Sigmoid colon (tissue), 7 donors: Measurements from ENCODE around the gene GLTP. TPM values are rescaled to one million over a fixed set of nuclear protein-coding genes. Genes with fewer than 3 reads are reported as not detected.
"Not testable (repeated sequence)": the region's sequence is repeated elsewhere in the genome, so short reads cannot be mapped to it uniquely, and the experiment has no call there.

Experiments
- DNase-seq: peaks from one replicate; pipeline ENCODE4 v3.0.0-alpha.2; 2019
- H3K27ac ChIP-seq, 4 donors: fragments of 200-600 bp; sonication (generic); one replicate each; pipeline ENCODE4 v1.5.1; 2016 to 2019; ENCODE audit warnings: mild to moderate bottlenecking in 1 of 4
- H3K27me3 ChIP-seq, 3 donors: fragments of 200-600 bp; sonication (generic); one replicate each; pipeline ENCODE4 v1.5.1; 2019; ENCODE audit warnings: mild to moderate bottlenecking in 1 of 3
- H3K36me3 ChIP-seq, 4 donors: fragments of 200-600 bp; sonication (generic); one replicate each; pipeline ENCODE4 v1.5.1; 2016 to 2019
- H3K4me1 ChIP-seq, 4 donors: fragments of 200-600 bp; sonication (generic); one replicate each; pipeline ENCODE4 v1.5.1; 2017 to 2019
- H3K4me3 ChIP-seq, 4 donors: fragments of 200-600 bp; sonication (generic); one replicate each; pipeline ENCODE4 v1.5.1; 2017 to 2019; ENCODE audit warnings: mild to moderate bottlenecking in 2 of 4, moderate library complexity in 1 of 4
- H3K9me3 ChIP-seq, 4 donors: fragments of 200-600 bp in 3 of 4; sonication (generic) in 3 of 4; one replicate each; pipeline versions ENCODE4 v1.5.1 to v1.6.1; 2013 to 2019
- EP300 ChIP-seq, 4 donors: sonication (generic); formaldehyde crosslinking; IDR thresholded peaks; one replicate each; pipeline ENCODE4 v1.6.1; 2017; ENCODE audit warnings: antibody characterized with exemption in 4 of 4
- POLR2A ChIP-seq, 2 donors: fragments of 450-650 bp; IDR thresholded peaks; one replicate each; pipeline ENCODE4 v1.6.1; 2016; ENCODE audit warnings: antibody characterized with exemption in 2 of 2, mild to moderate bottlenecking in 2 of 2, moderate library complexity in 2 of 2
- POLR2AphosphoS5 ChIP-seq, 4 donors: sonication (generic); formaldehyde crosslinking; IDR thresholded peaks; one replicate each; pipeline ENCODE4 v1.6.1; 2017; ENCODE audit warnings: antibody characterized with exemption in 4 of 4
- WGBS, 2 donors: extraction: QIAGEN DNeasy Blood & Tissue Kit; methylation state at CpG; one replicate each; pipeline ENCODE4 v1.1.7; 2013; 5-methylcytosine and 5-hydroxymethylcytosine counted together
- intact Hi-C: fragments of 100-400 bp; cut with DNase I; formaldehyde crosslinking; loops from one replicate; pipeline ENCODE4 v1.15.1; 2023
- polyA plus RNA-seq, 3 donors: library from polyadenylated mRNA; stranded (reverse); fragments of 200-250 nt; gene quantifications; one replicate each; pipeline ENCODE4 v1.2.3, GENCODE V29; 2013
- total RNA-seq, 4 donors: library from RNA; depleted of rRNA; stranded (reverse); fragments of >200 nt; gene quantifications; one replicate each; pipeline ENCODE4 v1.1.0, GENCODE V29; 2016
- TF ChIP-seq, protein P1 (sequence below), 4 experiments: fragments of 450-650 bp in 3 of 4; fragments of 200-600 bp in 1 of 4; IDR thresholded peaks; one replicate each; pipeline ENCODE4 v1.5.1; 2016 to 2019; ENCODE audit warnings: antibody characterized with exemption in 4 of 4, mild to moderate bottlenecking in 3 of 4, moderate library complexity in 2 of 4
- donor health status: healthy with polysubstance abuse.
- donor health status: Bipolar disorder and iron deficiency.
- donor health status: healthy.

Gene GLTP
- total and polyA plus RNA-seq, 7 donors, result 33.5 to 105 (median 45.3) TPM

DNA sequence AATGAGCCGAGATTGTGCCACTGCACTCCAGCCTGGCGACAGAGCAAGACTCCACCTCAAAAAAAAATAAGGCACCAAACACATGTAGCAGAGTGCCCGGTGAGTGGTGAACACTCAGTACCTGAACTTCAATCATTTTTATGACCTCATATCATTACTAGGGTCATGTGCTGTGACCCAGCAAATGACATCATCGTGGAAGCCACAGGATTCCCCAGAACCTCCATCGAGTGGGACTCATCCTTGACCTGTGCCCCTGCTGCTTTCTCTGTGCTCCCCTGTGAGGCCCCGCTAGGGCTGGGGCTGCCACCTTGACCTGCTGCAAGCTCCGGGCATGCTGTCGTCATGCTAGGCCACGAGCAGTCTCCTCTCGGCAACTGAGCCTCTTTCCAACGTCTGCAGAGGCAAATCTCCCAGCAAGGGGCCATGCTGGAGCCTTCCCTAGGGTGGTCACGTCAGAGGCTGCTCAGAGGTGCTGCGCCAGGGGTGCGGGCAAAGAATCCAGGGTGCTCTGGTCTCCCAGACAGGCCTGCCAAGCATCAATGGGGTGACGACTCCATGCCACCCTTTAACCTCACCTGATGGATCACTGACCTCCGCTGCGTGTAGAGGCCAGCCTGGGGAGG lies 18.5 kb downstream of the GLTP start:
- TF ChIP-seq EP300 (IDR thresholded peaks at IDR 0.05), result no peak
- no peak for TF ChIP-seq POLR2AphosphoS5 (IDR thresholded peaks at IDR 0.05)
- TF ChIP-seq, protein P1, sequence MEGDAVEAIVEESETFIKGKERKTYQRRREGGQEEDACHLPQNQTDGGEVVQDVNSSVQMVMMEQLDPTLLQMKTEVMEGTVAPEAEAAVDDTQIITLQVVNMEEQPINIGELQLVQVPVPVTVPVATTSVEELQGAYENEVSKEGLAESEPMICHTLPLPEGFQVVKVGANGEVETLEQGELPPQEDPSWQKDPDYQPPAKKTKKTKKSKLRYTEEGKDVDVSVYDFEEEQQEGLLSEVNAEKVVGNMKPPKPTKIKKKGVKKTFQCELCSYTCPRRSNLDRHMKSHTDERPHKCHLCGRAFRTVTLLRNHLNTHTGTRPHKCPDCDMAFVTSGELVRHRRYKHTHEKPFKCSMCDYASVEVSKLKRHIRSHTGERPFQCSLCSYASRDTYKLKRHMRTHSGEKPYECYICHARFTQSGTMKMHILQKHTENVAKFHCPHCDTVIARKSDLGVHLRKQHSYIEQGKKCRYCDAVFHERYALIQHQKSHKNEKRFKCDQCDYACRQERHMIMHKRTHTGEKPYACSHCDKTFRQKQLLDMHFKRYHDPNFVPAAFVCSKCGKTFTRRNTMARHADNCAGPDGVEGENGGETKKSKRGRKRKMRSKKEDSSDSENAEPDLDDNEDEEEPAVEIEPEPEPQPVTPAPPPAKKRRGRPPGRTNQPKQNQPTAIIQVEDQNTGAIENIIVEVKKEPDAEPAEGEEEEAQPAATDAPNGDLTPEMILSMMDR (IDR thresholded peaks at IDR 0.05), result no peak
- no peak for TF ChIP-seq POLR2A (IDR thresholded peaks at IDR 0.05)
- H3K36me3 ChIP-seq, result peaks cover 0 to 28% (median 10%) of the 10 kb centered on the region in 4 donors
- H3K27ac ChIP-seq, result no peak overlapping the region
- H3K27me3 ChIP-seq, result no peaks in the 10 kb centered on the region
- intact Hi-C loops, result no loop called here
- H3K4me3 ChIP-seq, result no peak overlapping the region
- 62 to 82% methylated on average over 17 of the region's 17 CpGs for WGBS, 2 donors
- H3K9me3 ChIP-seq, result no peaks in the 10 kb centered on the region
- no peak for DNase-seq
- peaks cover 0 to 7% (median 0%) of the 10 kb centered on the region in 4 donors for H3K4me1 ChIP-seq

DNA sequence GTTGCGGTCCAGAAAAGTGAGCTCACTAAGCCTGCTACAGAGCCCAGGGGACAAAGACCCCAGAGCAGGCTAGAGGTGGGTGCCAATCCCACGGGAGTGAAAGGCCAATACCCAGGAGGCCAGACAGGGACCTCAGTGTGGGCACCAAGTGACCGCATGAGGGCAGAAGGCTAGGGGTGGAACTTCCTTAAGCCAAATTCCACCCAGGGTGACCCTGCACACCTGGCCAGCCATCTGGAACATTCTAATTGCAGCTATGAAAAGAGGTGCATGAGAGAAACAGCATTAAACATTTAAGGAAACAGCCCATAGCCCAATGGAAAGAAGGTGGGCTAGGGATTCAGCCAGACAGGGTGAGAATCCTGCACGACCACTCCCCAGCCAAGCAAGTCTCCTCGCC lies 19.4 kb downstream of the GLTP start:
- Histone ChIP-seq H3K4me3 (no peak overlapping the region), H3K27ac (no peak overlapping the region), H3K27me3 (no peaks in the 10 kb centered on the region), H3K9me3 (no peaks in the 10 kb centered on the region), H3K36me3 (peaks cover 0 to 36% (median 17%) of the 10 kb centered on the region in 4 donors), H3K4me1 (peaks cover 0 to 7% (median 0%) of the 10 kb centered on the region in 4 donors)
- DNase-seq, result no peak
- TF ChIP-seq POLR2AphosphoS5 (IDR thresholded peaks at IDR 0.05), result no peak
- TF ChIP-seq, protein P1 (IDR thresholded peaks at IDR 0.05), result no peak
- TF ChIP-seq POLR2A (IDR thresholded peaks at IDR 0.05), result no peak
- TF ChIP-seq EP300 (IDR thresholded peaks at IDR 0.05), result no peak
- 93 to 94% methylated on average over 5 of the region's 5 CpGs for WGBS, 2 donors
- intact Hi-C loops, result no loop called here

DNA sequence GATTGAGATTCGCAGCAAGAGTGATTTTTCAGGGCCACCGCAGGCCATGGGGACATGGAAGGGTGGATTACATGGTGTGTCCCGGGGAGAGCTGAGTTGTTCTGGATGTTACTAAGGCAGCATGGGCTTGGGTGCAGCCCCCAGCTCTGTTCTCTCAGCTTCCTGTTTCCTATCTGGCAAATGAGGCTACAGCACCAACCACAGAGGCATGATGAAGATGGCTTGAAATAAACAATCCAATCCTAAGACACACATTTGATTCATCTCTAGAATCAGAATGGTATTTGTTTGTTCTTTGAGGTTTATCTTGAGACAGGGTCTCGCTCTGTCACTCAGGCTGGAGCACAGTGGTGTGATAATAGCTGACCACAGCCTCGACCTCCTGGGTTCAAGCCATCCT lies 21.6 kb downstream of the GLTP start:
- TF ChIP-seq, protein P1 (IDR thresholded peaks at IDR 0.05), result no peak
- TF ChIP-seq EP300 (IDR thresholded peaks at IDR 0.05) (no peak), POLR2AphosphoS5 (IDR thresholded peaks at IDR 0.05) (no peak), POLR2A (IDR thresholded peaks at IDR 0.05) (no peak)
- Histone ChIP-seq H3K4me1 (peaks cover 0 to 4% (median 0%) of the 10 kb centered on the region in 4 donors), H3K27me3 (no peaks in the 10 kb centered on the region), H3K36me3 (peaks cover 5 to 58% (median 30%) of the 10 kb centered on the region in 4 donors), H3K9me3 (no peaks in the 10 kb centered on the region), H3K4me3 (no peak overlapping the region), H3K27ac (no peak overlapping the region)
- intact Hi-C loops, result no loop called here
- DNase-seq, result no peak
- WGBS, 2 donors, result 90 to 92% methylated on average over 5 of the region's 5 CpGs

DNA sequence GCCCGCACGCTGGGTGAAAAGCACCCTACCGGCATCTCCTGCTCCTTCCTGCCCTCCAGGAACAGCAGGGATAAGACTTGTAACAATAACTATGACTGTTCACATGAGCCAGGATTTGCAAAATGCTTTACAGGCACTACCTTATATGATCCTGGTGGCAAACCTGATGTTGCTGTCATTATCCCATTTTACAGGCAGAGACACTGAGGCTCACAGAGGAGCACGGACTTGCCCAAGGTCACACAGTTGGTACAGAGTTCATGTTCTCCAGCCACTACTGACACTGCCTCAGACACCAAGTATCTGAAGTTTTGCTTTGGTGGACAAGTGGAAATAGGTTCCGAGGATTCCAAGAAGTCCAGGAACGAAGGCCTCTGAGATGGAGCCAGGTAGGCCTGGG lies 22.6 kb downstream of the GLTP start:
- DNase-seq, result no peak
- WGBS, 2 donors, result 94 to 97% methylated on average over 6 of the region's 6 CpGs
- intact Hi-C loops, result no loop called here
- Histone ChIP-seq H3K27me3 (no peaks in the 10 kb centered on the region), H3K4me3 (no peak overlapping the region), H3K36me3 (peaks cover 5 to 60% (median 30%) of the 10 kb centered on the region in 4 donors), H3K9me3 (no peaks in the 10 kb centered on the region), H3K27ac (no peak overlapping the region), H3K4me1 (no peaks in the 10 kb centered on the region)
- TF ChIP-seq, protein P1 (IDR thresholded peaks at IDR 0.05), result no peak
- TF ChIP-seq EP300 (IDR thresholded peaks at IDR 0.05) (no peak), POLR2A (IDR thresholded peaks at IDR 0.05) (no peak), POLR2AphosphoS5 (IDR thresholded peaks at IDR 0.05) (no peak)

DNA sequence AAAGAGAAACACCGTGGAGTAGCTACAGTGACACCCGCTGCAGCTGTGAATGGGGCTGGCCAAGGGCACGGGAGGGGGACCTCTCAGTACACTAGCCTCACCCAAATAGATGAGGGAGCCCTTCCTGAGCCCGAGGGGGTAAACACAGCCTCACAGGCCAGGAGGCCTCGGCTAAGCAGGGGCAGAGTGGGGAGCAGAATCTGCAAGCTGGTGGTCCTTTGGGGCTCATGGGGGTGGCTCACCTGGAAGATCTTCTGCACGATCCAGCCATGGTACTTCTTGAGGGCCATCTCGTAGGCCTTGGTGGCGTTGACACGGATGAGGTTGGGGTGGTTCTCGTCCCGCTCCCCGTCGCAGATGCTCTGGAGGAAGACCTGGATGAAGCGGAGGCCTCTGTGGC lies 25.0 kb downstream of the GLTP start:
- DNase-seq, result no peak
- H3K36me3 ChIP-seq, result peaks cover 5 to 60% (median 33%) of the 10 kb centered on the region in 4 donors

DNA sequence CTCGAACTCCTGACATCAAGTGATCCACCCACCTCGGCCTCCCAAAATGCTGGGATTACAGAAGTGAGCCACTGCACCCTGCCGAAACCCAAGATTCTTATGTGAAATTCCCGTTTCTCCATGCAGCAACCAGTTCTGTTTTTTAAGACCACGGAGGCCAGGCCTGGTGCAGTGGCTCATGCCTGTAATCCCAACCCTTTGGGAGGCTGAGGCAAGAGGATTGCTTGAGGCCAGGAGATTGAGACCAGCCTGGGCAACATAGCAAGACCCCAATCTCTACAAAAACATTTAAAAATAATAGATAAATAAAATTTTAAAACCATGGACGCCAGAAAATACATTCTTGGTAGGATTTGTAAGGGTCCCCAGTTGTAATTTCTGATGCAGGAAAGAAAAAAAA lies 29.8 kb downstream of the GLTP start:
- 93 to 94% methylated on average over 6 of the region's 6 CpGs for WGBS, 2 donors
- H3K27me3 ChIP-seq, H3K27ac ChIP-seq, DNase-seq, intact Hi-C loops, H3K9me3 ChIP-seq, H3K4me3 ChIP-seq, H3K4me1 ChIP-seq: not testable (repeated sequence)
- peaks cover 5 to 28% (median 13%) of the 10 kb centered on the region in 4 donors for H3K36me3 ChIP-seq

More for the DNA sequence above, 25.0 kb downstream of the GLTP start:
- WGBS, 2 donors, result 92 to 96% methylated on average over 14 of the region's 14 CpGs
- Histone ChIP-seq H3K9me3 (no peaks in the 10 kb centered on the region), H3K4me3 (no peak overlapping the region), H3K27ac (no peak overlapping the region), H3K4me1 (no peaks in the 10 kb centered on the region), H3K27me3 (no peaks in the 10 kb centered on the region)
- intact Hi-C loops, result no loop called here
- TF ChIP-seq POLR2AphosphoS5 (IDR thresholded peaks at IDR 0.05) (no peak), POLR2A (IDR thresholded peaks at IDR 0.05) (no peak), EP300 (IDR thresholded peaks at IDR 0.05) (no peak)
- TF ChIP-seq, protein P1 (IDR thresholded peaks at IDR 0.05), result no peak
